Epithelial cell of esophagus (primary cell): ENCODE data around the gene TOR1AIP2.

ENCODE experiments used
- DNase-seq: peaks from one replicate; pipeline ENCODE4 v3.0.0; 2010; ENCODE audit warnings: low read depth
- H3K4me3 ChIP-seq: 2 replicates; pipeline ENCODE4 v1.5.1; 2011; ENCODE audit warnings: mild to moderate bottlenecking, low read length, control low read depth
- CTCF ChIP-seq: IDR thresholded peaks from 2 replicates; pipeline ENCODE4 v1.5.1; 2011; ENCODE audit warnings: low read depth, mild to moderate bottlenecking, low read length, control low read depth, inconsistent platforms; ENCODE audit not compliant: insufficient read depth; ENCODE audit errors: missing control alignments

Gene TOR1AIP2

DNA sequence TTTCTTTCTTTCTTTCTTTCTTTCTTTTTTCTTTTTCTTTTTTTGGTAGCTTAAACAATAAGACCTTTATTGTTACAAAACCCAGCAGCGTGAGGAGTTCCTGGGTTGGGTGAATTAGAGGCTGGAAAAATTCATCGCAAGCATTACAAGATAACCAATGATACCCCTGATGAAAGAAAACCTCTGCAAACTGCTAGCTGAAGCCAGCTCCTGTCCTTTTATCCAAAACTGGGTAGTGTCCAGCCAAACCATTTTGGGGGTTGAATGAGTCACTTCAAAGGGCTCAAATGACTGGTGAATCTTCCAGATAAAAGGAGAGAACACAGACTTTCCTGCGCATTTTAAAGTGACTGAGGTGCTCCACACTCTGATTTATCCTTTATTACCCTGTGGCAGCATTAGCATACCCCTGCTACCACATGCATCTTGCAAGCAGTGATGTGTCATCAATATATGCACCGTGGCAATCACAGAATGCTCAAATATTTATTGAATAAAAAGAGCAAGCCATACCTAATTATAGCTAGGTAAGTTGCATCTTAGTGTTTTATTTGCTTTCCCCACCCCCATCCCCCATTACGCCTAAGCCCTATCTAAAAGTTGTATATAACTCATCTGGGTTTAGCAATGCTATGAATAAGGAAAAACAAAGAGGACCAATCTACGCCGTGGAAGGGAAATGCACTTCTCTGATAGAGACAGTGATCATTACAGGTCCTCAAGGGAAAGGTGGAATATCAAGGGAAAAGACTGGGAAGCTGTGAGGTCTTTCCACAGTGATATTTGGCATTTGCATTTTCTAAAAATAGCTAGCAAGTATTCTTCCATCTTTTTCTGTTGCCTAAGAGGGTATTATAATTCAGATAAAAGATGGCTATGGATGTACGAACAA is 44.6 kb upstream of the TOR1AIP2 start:
- no peak for DNase-seq
- no peak overlapping the region for H3K4me3 ChIP-seq
- no peak for TF ChIP-seq CTCF

DNA sequence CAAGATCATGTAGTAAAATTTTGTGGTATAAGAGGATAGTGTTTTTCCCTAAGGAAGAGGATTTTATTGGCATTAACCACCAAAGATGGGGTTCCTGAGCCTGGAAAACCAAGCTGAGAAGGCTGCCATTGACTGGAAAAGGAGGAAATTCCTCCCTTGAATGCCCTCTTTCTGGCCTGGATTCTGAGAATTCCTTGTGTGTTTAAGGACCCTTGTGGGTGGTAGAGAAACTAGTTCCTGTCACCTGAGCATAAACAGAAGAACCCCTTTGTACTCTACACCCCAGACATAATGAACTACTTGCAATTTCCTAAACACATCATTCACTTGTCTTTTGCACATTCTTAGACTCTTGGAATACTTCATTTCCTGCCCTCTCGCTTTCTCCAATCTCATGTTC is 43.9 kb upstream of the TOR1AIP2 start:
- DNase-seq: no peak
- no peak for TF ChIP-seq CTCF
- no peak overlapping the region for H3K4me3 ChIP-seq

- TF ChIP-seq CTCF: no peak
- DNase-seq: no peak
- H3K4me3 ChIP-seq: no peak overlapping the region
These were observed 40.2 kb upstream of the TOR1AIP2 start for GRCh38 chr1:179917601-179918429.

GRCh38 chr1:179911812-179912211 is 34.2 kb upstream of the TOR1AIP2 start:
- H3K4me3 ChIP-seq: no peak overlapping the region
- DNase-seq: no peak
- TF ChIP-seq CTCF: no peak

GRCh38 chr1:179910934-179911333 is 33.3 kb upstream of the TOR1AIP2 start:
- DNase-seq: no peak
- TF ChIP-seq CTCF: no peak
- H3K4me3 ChIP-seq: no peak overlapping the region

GRCh38 chr1:179889589-179889988 is 12.0 kb upstream of the TOR1AIP2 start:
- DNase-seq: no peak
- TF ChIP-seq CTCF: no peak
- H3K4me3 ChIP-seq: no peak overlapping the region

DNA sequence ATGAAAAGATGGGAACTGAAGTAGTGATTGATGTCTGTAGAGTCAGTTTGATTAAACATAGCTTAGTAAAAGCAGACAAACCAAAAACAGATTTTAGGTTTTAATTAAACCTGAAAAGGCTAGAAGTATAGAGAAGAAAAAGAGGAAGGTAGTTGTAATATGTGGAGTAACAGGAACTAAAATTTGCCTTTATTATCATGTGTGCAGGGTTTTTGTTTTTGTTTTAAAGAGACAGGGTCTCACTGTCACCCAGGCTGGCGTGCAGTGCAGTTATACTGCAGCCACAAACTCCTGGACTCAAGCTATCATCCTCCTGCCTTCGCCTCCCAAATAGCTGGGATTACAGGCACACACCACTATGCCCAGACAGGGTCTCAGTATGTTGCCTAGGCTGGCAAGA is 10.5 kb upstream of the TOR1AIP2 start:
- TF ChIP-seq CTCF: no peak
- H3K4me3 ChIP-seq: no peak overlapping the region
- DNase-seq: no peak
